ENCODE measurements around the gene TBC1D24. TPM values are rescaled to one million over a fixed set of nuclear protein-coding genes. Genes with fewer than 3 reads are reported as not detected.
"Not testable (repeated sequence)": the region's sequence is repeated elsewhere in the genome, so short reads cannot be mapped to it uniquely, and the experiment has no call there.

TBC1D24 gene
- total and polyA plus RNA-seq, 2 experiments from 2014 or later, result 5.4 to 21.0 TPM

GRCh38 chr16:2478279-2478678, 3.4 kb downstream of the TBC1D24 start (continued):
- TF ChIP-seq ETS1 (IDR thresholded peaks at IDR 0.05), result no peak
- no peak for TF ChIP-seq ZNF331 (CRISPR knock-in tag; IDR thresholded peaks at IDR 0.05; ENCODE audit: low read depth)

DNA sequence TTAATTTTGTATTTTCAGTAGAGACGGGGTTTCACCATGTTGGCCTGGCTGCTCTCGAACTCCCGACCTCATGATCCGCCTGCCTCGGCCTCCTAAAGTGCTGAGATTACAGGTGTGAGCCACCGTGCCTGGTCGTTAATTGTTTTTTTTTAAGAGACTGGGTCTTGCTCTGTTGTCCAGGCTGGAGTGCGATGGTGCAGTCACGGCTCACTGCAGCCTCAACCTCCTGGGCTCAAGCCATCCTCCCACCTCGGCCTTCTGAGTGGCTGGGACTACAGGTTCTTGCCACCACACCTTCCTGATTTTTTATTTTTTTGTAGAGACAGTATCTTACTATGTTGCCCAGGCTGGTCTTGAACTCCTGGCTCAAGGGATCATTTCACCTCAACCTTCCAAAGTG, 5.1 kb downstream of the TBC1D24 start:
- not testable (repeated sequence) for H3K9me2 ChIP-seq (ENCODE audit: insufficient read depth); H3K4me3 ChIP-seq; ATAC-seq; H3K36me3 Mint-ChIP-seq (ENCODE audit: low read depth); H3K36me3 ChIP-seq (ENCODE audit: insufficient read depth); H3K4me1 ChIP-seq (ENCODE audit: insufficient read depth); H3K27ac Mint-ChIP-seq; DNase-seq (ENCODE audit: low spot score); H3K4me2 ChIP-seq; H3K27ac ChIP-seq (ENCODE audit: low read depth); H2AFZ ChIP-seq; H3F3A ChIP-seq (replicated peaks; ENCODE audit: low read depth); H3K9me3 Mint-ChIP-seq; H3K4me3 Mint-ChIP-seq
- Histone ChIP-seq H3K79me2 (replicated peaks; ENCODE audit: insufficient read depth) (peaks cover 17% of the 10 kb centered on the region), H3K27me3 (ENCODE audit: insufficient read depth) (peaks cover 14% of the 10 kb centered on the region; the same call in 1 of the 2 replicates), H4K20me1 (replicated peaks; ENCODE audit: insufficient read depth) (peaks cover 32% of the 10 kb centered on the region)
- H3K27me3 Mint-ChIP-seq (ENCODE audit: insufficient read depth, low read depth, poor library complexity), result peaks cover 18% of the 10 kb centered on the region
- H3K4me1 Mint-ChIP-seq, result peaks cover 14% of the 10 kb centered on the region

- no peaks in the 10 kb centered on the region; the same call in 1 of the 3 replicates for H3K36me3 Mint-ChIP-seq (ENCODE audit: low read depth)
- H3K9me3 Mint-ChIP-seq, result no peaks in the 10 kb centered on the region
- H3K27me3 ChIP-seq (ENCODE audit: insufficient read depth), result peaks cover 13% of the 10 kb centered on the region; the same call in 1 of the 2 replicates
- H3K4me2 ChIP-seq, result no peak overlapping the region
- no peak overlapping the region for H3K4me3 Mint-ChIP-seq
- H3K79me2 ChIP-seq (replicated peaks; ENCODE audit: insufficient read depth), result peaks cover 17% of the 10 kb centered on the region
- peaks cover 5% of the 10 kb centered on the region for H3K4me1 ChIP-seq (ENCODE audit: insufficient read depth)
- peaks cover 29% of the 10 kb centered on the region for H4K20me1 ChIP-seq (replicated peaks; ENCODE audit: insufficient read depth)
- no peak overlapping the region for H3K27ac Mint-ChIP-seq
- H3K27me3 Mint-ChIP-seq (ENCODE audit: insufficient read depth, low read depth, poor library complexity), result peaks cover 16% of the 10 kb centered on the region
- H3K9me2 ChIP-seq (ENCODE audit: insufficient read depth), result no peaks in the 10 kb centered on the region
- H2AFZ ChIP-seq, result no peak overlapping the region
- peaks cover 13% of the 10 kb centered on the region for H3K4me1 Mint-ChIP-seq
- DNase-seq (ENCODE audit: low spot score) (no peak), ATAC-seq (no peak)
- no peak overlapping the region for H3K27ac ChIP-seq (ENCODE audit: low read depth)
- peaks cover 6% of the 10 kb centered on the region for H3F3A ChIP-seq (replicated peaks; ENCODE audit: low read depth)
- no peaks in the 10 kb centered on the region for H3K36me3 ChIP-seq (ENCODE audit: insufficient read depth)
- H3K4me3 ChIP-seq, result no peak overlapping the region
- TF ChIP-seq, protein P1, sequence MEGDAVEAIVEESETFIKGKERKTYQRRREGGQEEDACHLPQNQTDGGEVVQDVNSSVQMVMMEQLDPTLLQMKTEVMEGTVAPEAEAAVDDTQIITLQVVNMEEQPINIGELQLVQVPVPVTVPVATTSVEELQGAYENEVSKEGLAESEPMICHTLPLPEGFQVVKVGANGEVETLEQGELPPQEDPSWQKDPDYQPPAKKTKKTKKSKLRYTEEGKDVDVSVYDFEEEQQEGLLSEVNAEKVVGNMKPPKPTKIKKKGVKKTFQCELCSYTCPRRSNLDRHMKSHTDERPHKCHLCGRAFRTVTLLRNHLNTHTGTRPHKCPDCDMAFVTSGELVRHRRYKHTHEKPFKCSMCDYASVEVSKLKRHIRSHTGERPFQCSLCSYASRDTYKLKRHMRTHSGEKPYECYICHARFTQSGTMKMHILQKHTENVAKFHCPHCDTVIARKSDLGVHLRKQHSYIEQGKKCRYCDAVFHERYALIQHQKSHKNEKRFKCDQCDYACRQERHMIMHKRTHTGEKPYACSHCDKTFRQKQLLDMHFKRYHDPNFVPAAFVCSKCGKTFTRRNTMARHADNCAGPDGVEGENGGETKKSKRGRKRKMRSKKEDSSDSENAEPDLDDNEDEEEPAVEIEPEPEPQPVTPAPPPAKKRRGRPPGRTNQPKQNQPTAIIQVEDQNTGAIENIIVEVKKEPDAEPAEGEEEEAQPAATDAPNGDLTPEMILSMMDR (conservative IDR thresholded peaks at IDR 0.05; ENCODE audit: low read depth in 2 of 2), result no peak
- TF ChIP-seq, protein P2, sequence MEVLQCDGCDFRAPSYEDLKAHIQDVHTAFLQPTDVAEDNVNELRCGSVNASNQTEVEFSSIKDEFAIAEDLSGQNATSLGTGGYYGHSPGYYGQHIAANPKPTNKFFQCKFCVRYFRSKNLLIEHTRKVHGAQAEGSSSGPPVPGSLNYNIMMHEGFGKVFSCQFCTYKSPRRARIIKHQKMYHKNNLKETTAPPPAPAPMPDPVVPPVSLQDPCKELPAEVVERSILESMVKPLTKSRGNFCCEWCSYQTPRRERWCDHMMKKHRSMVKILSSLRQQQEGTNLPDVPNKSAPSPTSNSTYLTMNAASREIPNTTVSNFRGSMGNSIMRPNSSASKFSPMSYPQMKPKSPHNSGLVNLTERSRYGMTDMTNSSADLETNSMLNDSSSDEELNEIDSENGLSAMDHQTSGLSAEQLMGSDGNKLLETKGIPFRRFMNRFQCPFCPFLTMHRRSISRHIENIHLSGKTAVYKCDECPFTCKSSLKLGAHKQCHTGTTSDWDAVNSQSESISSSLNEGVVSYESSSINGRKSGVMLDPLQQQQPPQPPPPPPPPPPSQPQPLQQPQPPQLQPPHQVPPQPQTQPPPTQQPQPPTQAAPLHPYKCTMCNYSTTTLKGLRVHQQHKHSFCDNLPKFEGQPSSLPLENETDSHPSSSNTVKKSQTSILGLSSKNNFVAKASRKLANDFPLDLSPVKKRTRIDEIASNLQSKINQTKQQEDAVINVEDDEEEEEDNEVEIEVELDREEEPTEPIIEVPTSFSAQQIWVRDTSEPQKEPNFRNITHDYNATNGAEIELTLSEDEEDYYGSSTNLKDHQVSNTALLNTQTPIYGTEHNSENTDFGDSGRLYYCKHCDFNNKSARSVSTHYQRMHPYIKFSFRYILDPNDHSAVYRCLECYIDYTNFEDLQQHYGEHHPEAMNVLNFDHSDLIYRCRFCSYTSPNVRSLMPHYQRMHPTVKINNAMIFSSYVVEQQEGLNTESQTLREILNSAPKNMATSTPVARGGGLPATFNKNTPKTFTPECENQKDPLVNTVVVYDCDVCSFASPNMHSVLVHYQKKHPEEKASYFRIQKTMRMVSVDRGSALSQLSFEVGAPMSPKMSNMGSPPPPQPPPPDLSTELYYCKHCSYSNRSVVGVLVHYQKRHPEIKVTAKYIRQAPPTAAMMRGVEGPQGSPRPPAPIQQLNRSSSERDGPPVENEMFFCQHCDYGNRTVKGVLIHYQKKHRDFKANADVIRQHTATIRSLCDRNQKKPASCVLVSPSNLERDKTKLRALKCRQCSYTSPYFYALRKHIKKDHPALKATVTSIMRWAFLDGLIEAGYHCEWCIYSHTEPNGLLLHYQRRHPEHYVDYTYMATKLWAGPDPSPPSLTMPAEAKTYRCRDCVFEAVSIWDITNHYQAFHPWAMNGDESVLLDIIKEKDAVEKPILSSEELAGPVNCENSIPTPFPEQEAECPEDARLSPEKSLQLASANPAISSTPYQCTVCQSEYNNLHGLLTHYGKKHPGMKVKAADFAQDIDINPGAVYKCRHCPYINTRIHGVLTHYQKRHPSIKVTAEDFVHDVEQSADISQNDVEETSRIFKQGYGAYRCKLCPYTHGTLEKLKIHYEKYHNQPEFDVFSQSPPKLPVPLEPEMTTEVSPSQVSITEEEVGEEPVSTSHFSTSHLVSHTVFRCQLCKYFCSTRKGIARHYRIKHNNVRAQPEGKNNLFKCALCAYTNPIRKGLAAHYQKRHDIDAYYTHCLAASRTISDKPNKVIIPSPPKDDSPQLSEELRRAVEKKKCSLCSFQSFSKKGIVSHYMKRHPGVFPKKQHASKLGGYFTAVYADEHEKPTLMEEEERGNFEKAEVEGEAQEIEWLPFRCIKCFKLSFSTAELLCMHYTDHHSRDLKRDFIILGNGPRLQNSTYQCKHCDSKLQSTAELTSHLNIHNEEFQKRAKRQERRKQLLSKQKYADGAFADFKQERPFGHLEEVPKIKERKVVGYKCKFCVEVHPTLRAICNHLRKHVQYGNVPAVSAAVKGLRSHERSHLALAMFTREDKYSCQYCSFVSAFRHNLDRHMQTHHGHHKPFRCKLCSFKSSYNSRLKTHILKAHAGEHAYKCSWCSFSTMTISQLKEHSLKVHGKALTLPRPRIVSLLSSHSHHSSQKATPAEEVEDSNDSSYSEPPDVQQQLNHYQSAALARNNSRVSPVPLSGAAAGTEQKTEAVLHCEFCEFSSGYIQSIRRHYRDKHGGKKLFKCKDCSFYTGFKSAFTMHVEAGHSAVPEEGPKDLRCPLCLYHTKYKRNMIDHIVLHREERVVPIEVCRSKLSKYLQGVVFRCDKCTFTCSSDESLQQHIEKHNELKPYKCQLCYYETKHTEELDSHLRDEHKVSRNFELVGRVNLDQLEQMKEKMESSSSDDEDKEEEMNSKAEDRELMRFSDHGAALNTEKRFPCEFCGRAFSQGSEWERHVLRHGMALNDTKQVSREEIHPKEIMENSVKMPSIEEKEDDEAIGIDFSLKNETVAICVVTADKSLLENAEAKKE (CRISPR knock-in tag; IDR thresholded peaks at IDR 0.05), result no peak
- no peak for TF ChIP-seq REST (IDR thresholded peaks at IDR 0.05; ENCODE audit: unreplicated experiment)
- TF ChIP-seq ZNF331 (CRISPR knock-in tag; IDR thresholded peaks at IDR 0.05; ENCODE audit: low read depth), result no peak
- TF ChIP-seq EZH2 (IDR thresholded peaks at IDR 0.05; ENCODE audit: low read depth, unreplicated experiment), result no peak
- no peak for TF ChIP-seq CREB1 (CRISPR knock-in tag; IDR thresholded peaks at IDR 0.05; ENCODE audit: low read depth)
Observed at GRCh38 chr16:2480948-2481347, 6.0 kb downstream of the TBC1D24 start.
